HuH-7 (cell line): Measurements from ENCODE around the gene EPG5.

Experiments
- DNase-seq: peaks from one replicate; pipeline ENCODE4 v3.0.0; 2011; ENCODE audit warnings: low spot score

Gene EPG5

GRCh38 chr18:45802814-45803492 lies 164.2 kb downstream of the EPG5 start:
- no peak for DNase-seq

GRCh38 chr18:45801416-45802004 lies 165.6 kb downstream of the EPG5 start:
- no peak for DNase-seq
